Measurements from ENCODE around the gene FAHD1.

FAHD1 gene

GRCh38 chr16:1878256-1878655, 51.2 kb downstream of the FAHD1 start:
- DNase-seq, result no peak
- TF ChIP-seq GATA1 (IDR thresholded peaks at IDR 0.05; ENCODE audit: low read depth, low read length) (no peak), POLR2A (IDR thresholded peaks at IDR 0.05; ENCODE audit: low read length) (no peak)
